Measurements from ENCODE around the gene ARID1A. TPM values are rescaled to one million over a fixed set of nuclear protein-coding genes. Genes with fewer than 3 reads are reported as not detected.
A peak's percentile ranks its signal among the peaks of the same experiment; 100 is the strongest.

Gene ARID1A
- total RNA-seq, 2 experiments from 2014 or later = 82.4 to 84.9 TPM

GRCh38 chr1:26743426-26744059, 47.7 kb downstream of the ARID1A start:
- ATAC-seq = no peak

GRCh38 chr1:26744075-26744959, 48.5 kb downstream of the ARID1A start:
- DNase-seq = peak; percentile 92
- Mint-ChIP-seq H3K9me3 (no peaks in the 10 kb centered on the region), H3K27me3 (no peaks in the 10 kb centered on the region), H3K4me1 (ENCODE audit: low read depth) (peaks cover 83% of the 10 kb centered on the region), H3K27ac (peak overlapping the region; percentile 86), H3K36me3 (ENCODE audit: low read depth) (peaks cover 79% of the 10 kb centered on the region), H3K4me3 (peak overlapping the region; percentile 58)
- ChIA-PET POLR2A (interaction anchor here (0.7 to 5.0 kb wide), 12 partner anchors 10 to 56 kb away, joined by 3 to 80 read pairs (median 6); partner anchors contain the start of genes ARID1A and PIGV), CTCF (interaction anchor here (0.8 to 7.2 kb wide), 11 partner anchors 16 to 245 kb away, joined by 3 to 70 read pairs (median 4); partner anchors contain the start of genes ARID1A and PIGV)
- TF ChIP-seq CTCF (IDR thresholded peaks at IDR 0.05) = no peak
- ATAC-seq = peak; percentile 95
- intact Hi-C loops (cut with micrococcal nuclease) = loop anchor here (2.0 kb wide), 2 partner anchors 42 kb away; partner anchors contain the start of gene PIGV

More at GRCh38 chr1:26743426-26744059, 47.7 kb downstream of the ARID1A start:
- peaks cover 85% of the 10 kb centered on the region for H3K4me1 Mint-ChIP-seq (ENCODE audit: low read depth)
- ChIA-PET POLR2A (interaction anchor here (0.7 to 5.0 kb wide), 13 partner anchors 10 to 57 kb away, joined by 3 to 80 read pairs (median 4); partner anchors contain the start of genes ARID1A and PIGV), CTCF (interaction anchor here (0.8 to 7.2 kb wide), 12 partner anchors 15 to 244 kb away, joined by 3 to 70 read pairs (median 6); partner anchors contain the start of gene PIGV)
- H3K36me3 Mint-ChIP-seq (ENCODE audit: low read depth) = peaks cover 79% of the 10 kb centered on the region
- peak overlapping the region; percentile 86 for H3K27ac Mint-ChIP-seq
- no peak for TF ChIP-seq CTCF (IDR thresholded peaks at IDR 0.05)
- no peaks in the 10 kb centered on the region for H3K27me3 Mint-ChIP-seq
- H3K4me3 Mint-ChIP-seq = peak overlapping the region; percentile 58
- intact Hi-C loops (cut with micrococcal nuclease) = loop anchor here (2.0 kb wide), 2 partner anchors 41 to 43 kb away; partner anchors contain the start of gene PIGV
- no peaks in the 10 kb centered on the region for H3K9me3 Mint-ChIP-seq
- no peak for DNase-seq

DNA sequence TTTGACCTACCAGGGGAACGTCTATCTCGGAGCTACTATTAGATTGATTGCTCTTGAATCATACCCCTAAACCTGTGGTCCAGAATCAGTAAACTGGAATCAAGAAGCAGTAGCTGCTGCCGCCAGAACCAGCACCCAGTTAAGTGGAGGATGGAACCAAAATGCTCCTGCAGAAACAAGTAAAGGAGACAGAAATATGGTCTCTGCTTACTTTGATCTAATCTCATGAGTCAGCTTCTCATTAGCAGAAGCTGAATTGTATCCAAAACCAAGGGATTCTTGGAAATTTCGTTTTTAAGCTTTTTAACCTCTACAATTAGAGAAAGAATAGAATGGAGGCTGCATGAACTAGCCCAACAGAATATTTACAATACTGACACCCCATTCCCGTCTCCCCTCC, 49.4 kb downstream of the ARID1A start:
- Mint-ChIP-seq H3K4me3 (peak overlapping the region; percentile 58), H3K27me3 (no peaks in the 10 kb centered on the region)

GRCh38 chr1:26747048-26747447, 51.2 kb downstream of the ARID1A start:
- ChIA-PET POLR2A (interaction anchor here (0.9 to 1.4 kb wide), 4 partner anchors 40 to 55 kb away, joined by 3 to 5 read pairs (median 4); partner anchors contain the start of gene PIGV), CTCF (interaction anchor here (0.8 to 7.2 kb wide), 5 partner anchors 15 to 55 kb away, joined by 3 to 70 read pairs (median 3); partner anchors contain the start of gene PIGV)
- no peak for DNase-seq
- no peak overlapping the region for H3K4me3 Mint-ChIP-seq
- H3K4me1 Mint-ChIP-seq (ENCODE audit: low read depth) = peaks cover 81% of the 10 kb centered on the region
- TF ChIP-seq CTCF (IDR thresholded peaks at IDR 0.05) = no peak
- H3K27me3 Mint-ChIP-seq = no peaks in the 10 kb centered on the region
- no peak for ATAC-seq
- intact Hi-C loops (cut with micrococcal nuclease) = no loop called here
- no peaks in the 10 kb centered on the region for H3K9me3 Mint-ChIP-seq
- H3K36me3 Mint-ChIP-seq (ENCODE audit: low read depth) = peaks cover 70% of the 10 kb centered on the region
- H3K27ac Mint-ChIP-seq = peak overlapping the region; percentile 13

More for the DNA sequence above, 49.4 kb downstream of the ARID1A start:
- ATAC-seq (no peak), DNase-seq (no peak)
- POLR2A ChIA-PET = interaction anchor here (1.2 to 5.0 kb wide), 10 partner anchors 9 to 53 kb away, joined by 3 to 80 read pairs (median 10); partner anchors contain the start of genes ARID1A and PIGV
- H3K9me3 Mint-ChIP-seq = no peaks in the 10 kb centered on the region
- TF ChIP-seq CTCF (IDR thresholded peaks at IDR 0.05) = no peak
- peaks cover 81% of the 10 kb centered on the region for H3K4me1 Mint-ChIP-seq (ENCODE audit: low read depth)
- CTCF ChIA-PET = interaction anchor here (1.1 to 7.2 kb wide), 7 partner anchors 17 to 142 kb away, joined by 3 to 70 read pairs (median 7); partner anchors contain the start of genes ARID1A and PIGV
- intact Hi-C loops (cut with micrococcal nuclease) = loop anchor here (2.0 kb wide), 2 partner anchors 42 kb away; partner anchors contain the start of gene PIGV
- peak overlapping the region; percentile 86 for H3K27ac Mint-ChIP-seq
- H3K36me3 Mint-ChIP-seq (ENCODE audit: low read depth) = peaks cover 74% of the 10 kb centered on the region
